Daoy (cell line): ENCODE data around the gene NPAS4. TPM values are rescaled to one million over a fixed set of nuclear protein-coding genes. Genes with fewer than 3 reads are reported as not detected.
"Not testable (repeated sequence)": the region's sequence is repeated elsewhere in the genome, so short reads cannot be mapped to it uniquely, and the experiment has no call there.

Source experiments
- DNase-seq: peaks from one replicate; pipeline ENCODE4 v3.0.0-alpha.2; 2015; ENCODE audit warnings: low read depth
- total RNA-seq: library from RNA; depleted of rRNA; stranded (reverse); fragments of >200 nt; shearing (Covaris generic); gene quantifications from 2 replicates; pipeline ENCODE4 v1.2.3, GENCODE V29; 2014

NPAS4 gene
- total RNA-seq, 1 experiment from 2014 or later = 0.11 TPM

DNA sequence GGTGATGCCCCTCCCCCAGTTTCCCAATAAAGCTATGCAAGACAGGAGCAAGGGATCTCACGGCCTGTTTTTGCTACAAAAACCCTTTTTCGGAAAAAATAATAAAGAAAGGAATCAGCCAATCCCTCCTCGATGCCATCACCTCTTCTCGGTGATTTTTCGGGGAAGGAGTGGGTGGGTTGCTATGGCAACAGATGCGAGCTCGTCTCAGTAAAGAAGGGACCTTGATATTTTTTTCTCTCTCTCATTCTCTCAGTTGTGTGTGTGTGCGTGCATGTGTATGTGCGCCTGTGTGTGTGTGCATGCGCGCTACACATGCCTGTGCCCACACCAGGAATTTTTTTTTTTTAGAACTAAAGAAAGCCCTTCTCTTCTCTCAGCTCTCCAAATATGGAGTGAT lies 3.8 kb upstream of the NPAS4 start:
- no peak for DNase-seq

DNA sequence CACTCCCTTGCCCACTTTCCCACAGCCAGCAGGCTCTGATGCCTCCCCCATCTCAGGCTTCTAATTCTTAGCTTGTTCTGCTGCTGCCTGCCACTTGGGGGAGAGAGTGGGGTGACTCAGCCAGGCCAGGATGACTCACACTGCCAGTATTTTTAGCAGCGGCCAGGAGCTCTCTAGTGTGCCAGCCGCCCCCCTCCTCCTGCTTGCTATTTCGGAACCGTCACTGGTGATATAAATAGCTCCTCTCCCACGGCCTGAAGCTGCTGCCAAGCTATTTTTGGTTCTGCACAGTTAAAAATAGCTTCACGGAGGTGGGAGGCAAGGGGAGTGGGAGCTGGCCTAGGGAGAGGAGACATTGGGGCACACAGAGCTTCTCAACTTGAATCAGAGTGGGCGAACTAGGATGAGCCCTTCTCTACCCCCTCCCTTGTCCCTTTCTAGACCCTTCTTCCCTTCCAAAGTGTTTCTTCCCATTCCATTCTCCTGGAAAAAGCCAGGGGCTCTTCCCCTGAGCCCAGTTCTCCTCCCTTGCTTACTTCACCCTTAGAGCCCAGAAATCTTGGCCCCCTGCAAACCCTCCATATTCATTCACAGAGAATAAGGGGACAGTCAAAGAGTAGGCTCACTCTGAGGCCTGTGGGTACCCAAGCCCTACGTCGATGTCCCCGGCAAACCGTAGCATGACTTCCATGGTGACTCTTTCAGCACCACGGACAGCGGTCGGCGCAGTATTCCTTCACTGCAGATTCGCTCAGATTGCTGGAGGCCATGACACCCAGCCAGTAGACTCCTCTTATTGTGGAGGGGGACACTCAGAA lies 2.5 kb upstream of the NPAS4 start:
- DNase-seq = peak; percentile 90

DNA sequence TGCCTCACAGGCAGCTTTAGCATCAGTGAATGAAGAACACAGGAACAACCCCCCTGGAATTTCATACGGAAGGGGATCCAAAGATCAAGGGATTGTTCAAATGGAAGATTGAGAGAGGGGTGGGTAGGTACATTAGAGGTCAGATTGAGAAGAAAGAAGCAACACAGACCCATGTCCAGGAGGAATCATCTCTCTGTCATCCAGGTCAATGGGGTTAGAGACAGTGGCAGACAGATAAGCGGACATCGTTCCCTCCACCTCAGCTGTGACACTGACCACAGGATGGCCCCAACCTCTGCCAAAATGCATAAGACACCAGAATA lies 1.9 kb upstream of the NPAS4 start:
- DNase-seq = no peak

GRCh38 chr11:66419825-66420224 lies 1.0 kb upstream of the NPAS4 start:
- no peak for DNase-seq

DNA sequence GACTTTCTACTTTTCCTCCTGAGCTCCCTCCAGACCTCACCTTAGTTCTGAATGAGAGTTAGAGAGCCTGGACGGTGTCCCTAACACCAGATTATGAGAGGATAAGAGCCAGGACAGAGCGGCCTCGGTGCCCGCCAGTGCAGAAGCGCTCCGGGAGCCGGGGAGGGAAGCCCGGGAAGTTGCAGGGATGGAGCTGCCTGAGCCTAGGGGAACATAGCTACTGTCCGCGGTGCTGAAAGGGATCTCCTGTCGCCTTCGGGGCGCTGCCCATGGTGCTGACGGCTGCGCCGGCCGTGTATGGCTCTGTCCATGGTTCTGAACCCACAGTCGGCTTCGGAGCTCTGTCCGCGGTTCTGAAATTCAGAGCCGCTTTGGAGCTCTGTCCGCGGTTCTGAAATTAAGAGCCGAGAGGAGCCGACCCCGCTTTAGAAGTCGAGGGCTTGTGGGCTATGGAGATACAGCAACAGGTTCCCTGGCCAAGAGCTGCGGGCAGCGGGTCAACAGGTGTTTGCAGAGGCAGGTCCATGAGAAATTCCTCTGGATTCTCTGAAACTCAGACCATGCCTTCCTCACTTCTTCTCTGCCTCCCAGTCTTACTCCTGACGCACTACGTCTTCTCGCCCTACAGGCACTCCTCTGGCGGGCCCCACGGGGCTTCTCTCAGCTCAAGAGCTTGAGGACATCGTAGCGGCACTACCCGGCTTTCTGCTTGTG lies 814 bp downstream of the NPAS4 start:
- DNase-seq = peak; percentile 87

DNA sequence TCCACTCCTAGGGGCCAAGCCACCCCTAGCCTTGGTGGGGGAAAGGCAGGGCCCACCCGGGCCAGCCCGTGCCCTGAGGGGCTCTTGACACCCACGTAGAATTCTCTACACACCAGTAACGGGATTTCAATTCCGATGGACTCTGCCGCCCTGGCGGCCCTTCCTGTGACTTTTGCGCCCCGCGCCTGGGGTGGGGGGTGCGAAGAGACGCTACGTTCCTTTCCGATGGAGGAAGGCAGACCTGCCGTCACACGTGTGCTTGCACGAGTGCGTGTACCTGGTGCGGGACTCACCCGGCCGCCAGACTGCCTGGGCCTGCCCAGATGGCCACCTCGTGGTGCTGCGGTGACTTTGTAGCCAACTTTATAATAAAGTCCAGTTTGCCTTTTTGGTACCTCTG lies 5.5 kb downstream of the NPAS4 start:
- DNase-seq = no peak

DNA sequence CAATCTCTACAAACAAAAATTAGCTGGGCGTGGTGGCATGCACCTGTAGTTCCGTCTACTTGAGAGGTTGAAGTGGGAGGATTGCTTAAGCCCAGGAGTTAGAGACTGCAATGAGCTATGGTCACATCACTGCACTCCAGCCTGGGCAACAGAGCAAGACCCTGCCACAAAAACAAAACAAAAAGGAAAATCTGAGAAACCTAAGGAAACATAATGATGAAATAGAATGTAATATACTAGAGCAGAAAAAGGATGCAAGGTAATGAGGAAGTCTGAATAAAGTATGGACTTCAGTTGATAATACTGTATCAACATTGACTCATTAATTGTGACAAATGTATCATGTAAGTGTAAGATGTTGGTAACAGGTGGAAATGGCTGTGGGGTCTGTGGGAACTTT lies 8.1 kb downstream of the NPAS4 start:
- DNase-seq = no peak

- DNase-seq = peak; percentile 67
Measured at GRCh38 chr11:66429983-66430602, 9.3 kb downstream of the NPAS4 start.

GRCh38 chr11:66431287-66431686 lies 10.5 kb downstream of the NPAS4 start:
- DNase-seq = not testable (repeated sequence)

GRCh38 chr11:66431871-66432329 lies 11.1 kb downstream of the NPAS4 start:
- not testable (repeated sequence) for DNase-seq

DNA sequence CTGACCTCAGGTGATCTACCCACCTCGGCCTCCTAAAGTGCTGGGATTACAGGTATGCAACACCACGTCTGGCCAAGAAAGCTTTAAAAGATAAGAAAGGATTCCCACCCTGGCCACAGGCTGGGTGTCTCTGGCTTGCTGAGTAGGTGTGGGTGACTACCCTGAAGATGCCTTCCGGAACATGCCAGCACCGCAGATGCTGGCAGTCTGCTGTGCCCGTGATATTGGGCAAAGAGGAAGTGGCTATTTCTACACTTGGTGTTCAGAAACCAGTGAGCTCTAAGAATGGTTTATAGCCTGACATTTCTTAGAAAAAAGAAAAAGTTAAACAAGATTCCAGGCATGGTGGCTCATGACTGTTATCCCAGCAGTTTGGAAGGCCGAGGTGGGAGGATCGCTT lies 11.8 kb downstream of the NPAS4 start:
- DNase-seq = no peak

GRCh38 chr11:66437979-66438503 lies 17.2 kb downstream of the NPAS4 start:
- no peak for DNase-seq

DNA sequence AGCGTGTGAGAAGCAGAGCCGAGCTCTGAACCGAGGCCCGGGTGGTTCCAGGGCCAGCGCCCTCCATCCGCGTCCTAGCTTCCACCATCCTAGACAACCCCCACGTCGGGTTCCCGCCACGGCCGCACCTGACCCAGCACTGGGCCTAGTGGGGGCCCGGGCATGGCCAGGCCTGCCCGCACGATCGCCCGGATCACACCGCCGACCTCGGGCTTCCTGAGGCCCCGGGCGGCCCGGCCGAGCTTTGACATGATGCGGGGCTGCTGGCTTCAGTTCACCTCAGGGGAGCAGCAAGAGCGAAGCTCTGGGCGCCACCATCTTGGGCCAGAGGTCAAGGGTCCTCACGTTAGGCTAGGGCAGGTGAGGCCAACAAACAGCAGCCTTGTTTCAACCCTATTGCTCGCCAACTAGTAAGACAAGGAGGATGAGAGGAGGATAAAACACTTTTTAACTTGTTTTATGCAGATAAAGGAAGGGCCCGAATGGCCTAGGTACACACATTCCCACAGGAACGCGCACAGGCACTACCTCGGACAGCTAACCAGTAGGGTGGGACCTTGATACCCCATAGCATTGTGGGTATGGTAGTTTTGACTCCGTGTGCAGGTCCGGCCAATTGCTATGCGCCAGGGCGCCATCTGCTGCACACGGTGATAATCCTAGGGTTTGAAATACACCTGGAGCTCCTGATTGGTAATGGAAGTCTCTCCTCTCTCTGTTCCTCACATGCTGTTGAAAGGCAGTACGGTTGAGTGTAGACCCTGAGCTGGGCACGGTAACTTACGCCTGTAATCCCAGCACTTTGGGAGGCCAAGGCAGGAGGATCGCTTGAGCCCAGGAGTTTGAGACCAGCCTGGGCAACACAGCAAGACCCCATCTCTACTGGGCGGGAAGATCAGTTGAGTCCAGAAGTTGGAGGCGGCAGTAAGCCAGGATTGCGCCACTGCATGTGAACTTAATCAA lies 17.9 kb downstream of the NPAS4 start, which contains the start of gene MRPL11:
MRPL11 (minus strand) TSS at position 345 of the 963 bp plus-strand sequence; CDS start at position 251, 94 bp downstream.
- peak; percentile 93 for DNase-seq

DNA sequence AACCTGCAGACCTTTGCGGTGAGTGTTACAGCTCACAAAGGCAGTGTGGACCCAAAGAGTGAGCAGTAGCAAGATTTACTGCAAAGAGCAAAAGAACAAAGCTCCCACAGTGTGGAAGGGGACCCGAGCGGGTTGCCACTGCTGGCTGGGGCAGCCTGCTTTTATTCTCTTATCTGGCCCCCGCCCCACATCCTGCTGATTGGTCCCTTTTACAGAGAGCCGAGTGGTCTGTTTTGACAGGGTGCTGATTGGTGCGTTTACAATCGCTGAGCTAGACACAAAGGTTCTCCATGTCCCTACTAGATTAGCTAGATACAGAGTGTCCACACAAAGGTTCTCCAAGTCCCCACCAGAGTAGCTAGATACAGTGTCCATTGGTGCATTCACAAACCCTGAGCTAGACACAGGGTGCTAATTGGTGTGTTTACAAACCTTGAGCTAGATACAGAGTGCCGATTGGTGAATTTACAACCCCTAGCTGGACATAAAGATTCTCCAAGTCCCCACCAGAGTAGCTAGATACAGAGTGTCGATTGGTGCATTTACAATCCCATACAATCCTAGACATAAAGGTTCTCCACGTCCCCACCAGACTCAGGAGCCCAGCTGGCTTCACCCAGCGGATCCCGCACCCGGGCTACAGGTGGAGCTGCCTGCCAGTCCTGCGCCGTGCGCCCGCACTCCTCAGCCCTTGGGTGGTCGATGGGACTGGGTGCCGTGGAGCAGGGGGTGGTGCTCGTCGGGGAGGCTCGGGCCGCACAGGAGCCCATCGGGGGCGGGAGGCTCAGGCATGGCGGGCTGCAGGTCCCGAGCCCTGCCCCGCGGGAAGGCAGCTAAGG lies 19.5 kb downstream of the NPAS4 start:
- DNase-seq = not testable (repeated sequence)

DNA sequence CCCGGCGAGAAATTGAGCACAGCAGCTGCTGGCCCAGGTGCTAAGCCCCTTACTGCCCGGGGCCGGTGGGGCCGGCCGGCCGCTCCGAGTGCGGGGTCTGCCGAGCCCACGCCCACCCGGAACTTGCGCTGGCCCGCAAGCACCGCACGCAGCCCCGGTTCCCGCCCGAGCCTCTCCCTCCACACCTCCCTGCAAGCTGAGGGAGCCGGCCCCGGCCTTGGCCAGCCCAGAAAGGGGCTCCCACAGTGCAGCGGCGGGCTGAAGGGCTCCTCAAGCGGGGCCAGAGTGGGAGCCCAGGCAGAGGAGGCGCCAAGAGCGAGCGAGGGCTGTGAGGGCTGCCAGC lies 20.1 kb downstream of the NPAS4 start:
- DNase-seq = not testable (repeated sequence)

DNA sequence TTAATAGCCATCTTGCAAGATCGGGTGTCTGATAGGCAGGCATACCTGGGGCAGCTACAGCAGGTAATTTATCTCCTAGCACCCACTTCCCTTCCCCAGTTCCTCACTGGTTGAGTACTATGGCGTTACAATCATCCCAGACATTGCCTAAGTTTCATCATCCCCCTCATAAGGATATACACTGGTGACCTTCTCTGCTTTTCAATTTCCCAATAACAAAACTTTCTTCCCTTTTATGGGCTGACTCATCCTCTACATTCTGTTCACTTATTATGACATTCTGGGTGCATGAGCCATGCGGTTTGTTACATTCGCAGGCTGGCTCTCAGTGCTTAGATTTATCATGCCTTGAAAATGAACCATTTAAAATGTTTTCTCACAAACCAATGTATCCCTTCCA lies 22.8 kb downstream of the NPAS4 start:
- DNase-seq = peak; percentile 83

DNA sequence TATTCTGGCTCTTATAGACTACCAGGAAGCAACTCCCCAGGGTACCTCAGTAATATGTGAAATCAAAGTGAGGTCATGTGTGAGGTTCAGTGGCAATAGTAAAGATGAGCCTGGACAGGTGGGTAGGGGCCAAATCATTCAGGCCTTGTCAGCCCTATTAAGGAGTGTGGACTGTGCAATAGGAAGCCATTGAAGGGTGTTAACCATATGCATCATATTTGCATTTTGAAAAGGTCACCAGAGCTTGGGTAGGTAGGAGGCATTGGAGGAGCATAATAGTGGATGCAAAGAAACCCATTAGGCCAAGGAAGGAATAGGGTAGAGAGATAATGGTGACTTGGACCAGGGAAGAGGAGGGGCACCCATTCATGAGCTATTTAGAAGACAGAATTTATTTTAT lies 26.2 kb downstream of the NPAS4 start:
- DNase-seq = no peak

- no peak for DNase-seq
Measured at GRCh38 chr11:66448523-66448922, 27.7 kb downstream of the NPAS4 start.

DNA sequence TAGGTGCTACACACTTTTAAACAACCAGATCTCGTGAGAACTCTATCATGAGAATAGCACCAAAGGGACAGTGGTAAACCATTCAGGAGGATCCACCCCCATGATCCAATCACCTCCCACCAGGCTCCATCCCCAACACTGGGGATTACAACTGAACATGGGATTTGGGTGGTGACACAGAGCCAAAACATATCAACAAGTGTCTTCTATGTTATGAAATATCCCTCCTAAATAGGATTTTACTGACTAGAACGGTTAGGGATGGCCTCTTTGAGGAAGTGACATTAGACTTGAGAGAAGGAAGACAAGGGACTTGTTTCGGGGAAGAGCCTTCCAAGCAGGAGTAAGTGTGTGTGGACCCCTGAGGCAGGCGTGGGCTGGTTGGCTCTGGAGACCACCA lies 29.7 kb downstream of the NPAS4 start:
- DNase-seq = no peak

DNA sequence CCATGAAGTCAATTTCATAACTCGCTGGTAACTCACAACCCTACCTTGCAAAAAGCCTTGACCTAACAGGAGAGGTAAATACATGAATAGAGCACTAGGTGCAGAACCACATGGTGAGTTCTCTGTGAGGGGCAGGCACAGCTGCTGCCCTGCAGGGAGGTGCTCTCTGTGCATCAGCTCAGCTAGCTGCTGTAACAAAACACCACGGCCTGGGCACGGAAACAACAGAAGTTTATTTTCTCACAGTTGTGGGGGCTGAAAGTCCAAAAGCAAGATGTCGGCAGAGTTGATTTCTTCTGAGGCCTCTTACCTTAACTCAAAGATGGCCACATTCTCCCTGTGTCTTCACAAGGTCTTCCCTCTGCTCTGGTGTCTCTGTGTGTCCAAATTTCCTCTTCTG lies 30.8 kb downstream of the NPAS4 start:
- DNase-seq = no peak
